K562 (cell line): ENCODE data around the gene LENEP. TPM values are rescaled to one million over a fixed set of nuclear protein-coding genes. Genes with fewer than 3 reads are reported as not detected.
A peak's percentile ranks its signal among the peaks of the same experiment; 100 is the strongest.

Experiments used
- ATAC-seq: fragments of 200-7000 bp; cut with Tn5 transposase; 3 replicates; pipeline ENCODE4 v1.9.1; 2020; ENCODE audit warnings: moderate library complexity
- BruUV-seq: library from RNA; stranded (reverse); fragments of 400-500 nt; replicated peaks from 2 replicates; lab custom pipeline; 2021; lab: Mats Ljungman, UMichigan
- CTCF ChIA-PET: fragments of 300-600 bp; formaldehyde crosslinking; extraction: SDS; loops from one replicate; lab custom pipeline; 2021; ENCODE audit warnings: low intra/inter-chr PET ratio; lab: Yijun Ruan, JAX
- POLR2A ChIA-PET: fragments of 300-600, 350-650 bp; sonication (Branson Sonifier 250); formaldehyde crosslinking; extraction: SDS; loops from one replicate; lab custom pipeline; 2021; ENCODE audit warnings: antibody characterized with exemption, inconsistent platforms; lab: Yijun Ruan, JAX
- DNase-seq, 4 experiments: peaks; one replicate each; pipeline versions ENCODE4 v3.0.0 to v3.0.0-alpha.2; 2011 to 2018; ENCODE audit warnings: low spot score in 3 of 4, mixed read lengths in 3 of 4; ENCODE audit errors: extremely low read depth in 1 of 4
- FAIRE-seq: peaks from 2 replicates; lab custom pipeline; 2011; peaks lifted over from hg19 to GRCh38; lab: Jason Lieb, UNC
- H2AFZ ChIP-seq: 2 replicates; pipeline ENCODE4 v1.6.0; 2011; ENCODE audit warnings: low read depth, low read length, control low read depth, inconsistent platforms
- H3K27ac ChIP-seq: fragments of 200-600 bp; 3 replicates; pipeline ENCODE4 v1.8.0; 2011; ENCODE audit warnings: low read depth, mild to moderate bottlenecking, control low read depth, inconsistent platforms, low read length, moderate library complexity, mixed read lengths; ENCODE audit errors: extremely low read depth
- H3K27me3 ChIP-seq, 2 experiments: fragments of 300-600 bp in 1 of 2; 2 replicates in 1 of 2; 3 replicates in 1 of 2; pipeline versions ENCODE4 v1.6.0 to v1.8.0; 2011; ENCODE audit warnings: inconsistent platforms in 2 of 2, low read length in 2 of 2, mild to moderate bottlenecking in 1 of 2, mixed read lengths in 1 of 2, moderate library complexity in 1 of 2; ENCODE audit not compliant: control insufficient read depth in 2 of 2, insufficient read depth in 2 of 2
- H3K36me3 ChIP-seq: fragments of 300-600 bp; 3 replicates; pipeline ENCODE4 v1.8.0; 2011; ENCODE audit warnings: mild to moderate bottlenecking, low read length, inconsistent platforms; ENCODE audit not compliant: control insufficient read depth, insufficient read depth
- H3K4me1 ChIP-seq, 2 experiments: fragments of 200-600 bp in 1 of 2; replicated peaks in 1 of 2; 2 replicates in 1 of 2; 3 replicates in 1 of 2; pipeline versions ENCODE4 v1.5.1 to v1.8.0; 2011; ENCODE audit warnings: inconsistent platforms in 2 of 2, low read length in 2 of 2, mild to moderate bottlenecking in 1 of 2, mixed read lengths in 1 of 2, moderate library complexity in 1 of 2; ENCODE audit not compliant: control insufficient read depth in 2 of 2, insufficient read depth in 2 of 2
- H3K4me2 ChIP-seq: 2 replicates; pipeline ENCODE4 v1.6.1; 2011; ENCODE audit warnings: low read length, control low read depth, inconsistent platforms, mixed read lengths; ENCODE audit not compliant: insufficient read depth
- H3K4me3 ChIP-seq: fragments of 200-600 bp; sonication (generic), shearing (Covaris generic); 2 replicates; pipeline ENCODE4 v1.5.1; 2016; ENCODE audit warnings: control low read depth, inconsistent platforms
- H3K79me2 ChIP-seq: fragments of 200-600 bp; 3 replicates; pipeline ENCODE4 v1.8.0; 2011; ENCODE audit warnings: low read length, inconsistent platforms; ENCODE audit not compliant: control insufficient read depth, insufficient read depth
- H3K9ac ChIP-seq, 2 experiments: 2 replicates each; pipeline versions ENCODE4 v1.6.0 to v1.6.1; 2011; ENCODE audit warnings: low read depth in 2 of 2, low read length in 2 of 2, control low read depth in 1 of 2, inconsistent platforms in 1 of 2, mild to moderate bottlenecking in 1 of 2, mixed read lengths in 1 of 2; ENCODE audit not compliant: insufficient read depth in 1 of 2
- H3K9me1 ChIP-seq: one replicate; pipeline ENCODE4 v1.6.0; 2011; ENCODE audit warnings: inconsistent platforms, mild to moderate bottlenecking, low read length, moderate library complexity; ENCODE audit not compliant: control insufficient read depth, insufficient read depth
- H3K9me3 ChIP-seq: replicated peaks from 2 replicates; pipeline ENCODE4 v1.5.1; 2011; ENCODE audit warnings: low read depth, low read length, inconsistent platforms; ENCODE audit not compliant: control insufficient read depth, insufficient read depth
- H4K20me1 ChIP-seq: replicated peaks from 2 replicates; pipeline ENCODE4 v1.6.1; 2011; ENCODE audit warnings: low read length, inconsistent platforms, mixed read lengths; ENCODE audit not compliant: control insufficient read depth, insufficient read depth
- CBFA2T3 ChIP-seq: fragments of 450-650 bp; IDR thresholded peaks from 2 replicates; pipeline ENCODE4 v1.6.1; 2017
- KLF1 ChIP-seq: fragments of 450-650 bp; IDR thresholded peaks from 2 replicates; pipeline ENCODE4 v1.6.1; 2016; ENCODE audit warnings: missing genetic modification characterization, missing compliant biosample characterization
- POLR2B ChIP-seq: fragments of 450-650 bp; IDR thresholded peaks from 2 replicates; pipeline ENCODE4 v1.6.1; 2018; ENCODE audit warnings: low read depth; ENCODE audit not compliant: partially characterized antibody
- POLR2H ChIP-seq: IDR thresholded peaks from 2 replicates; pipeline ENCODE4 v1.6.1; 2016; ENCODE audit warnings: missing genetic modification characterization, low read depth, mild to moderate bottlenecking, control low read depth, missing compliant biosample characterization, moderate library complexity
- TAL1 ChIP-seq: fragments of 450-650 bp; IDR thresholded peaks from 2 replicates; pipeline ENCODE4 v1.6.1; 2016; ENCODE audit warnings: mild to moderate bottlenecking
- TEAD4 ChIP-seq, 2 experiments: sonication (generic) in 1 of 2; formaldehyde crosslinking in 1 of 2; IDR thresholded peaks; 2 replicates each; pipeline versions ENCODE4 v1.6.1 to v1.8.0; 2012 to 2022; ENCODE audit warnings: borderline replicate concordance in 1 of 2, inconsistent platforms in 1 of 2, low read length in 1 of 2, mild to moderate bottlenecking in 1 of 2, missing genetic modification reagents in 1 of 2
- ZBTB8A ChIP-seq: fragments of 450-650 bp; IDR thresholded peaks from 2 replicates; pipeline ENCODE4 v1.6.1; 2018; ENCODE audit warnings: mild to moderate bottlenecking, moderate library complexity; ENCODE audit not compliant: partially characterized antibody
- ZNF830 ChIP-seq: fragments of 250-450 bp; sonication (Bioruptor Pico); IDR thresholded peaks from 2 replicates; pipeline ENCODE4 v1.5.0; 2021; ENCODE audit warnings: mild to moderate bottlenecking
- WGBS: fragments of 100-300 bp; shearing (Covaris generic); methylation state at CpG from one replicate; pipeline ENCODE4 v1.1.6; 2016; ENCODE audit warnings: low coverage, mixed read lengths; ENCODE audit not compliant: insufficient coverage; ENCODE audit errors: missing lambda C conversion rate; 5-methylcytosine and 5-hydroxymethylcytosine counted together
- in situ Hi-C: fragments of 300-500 bp; cut with MboI; formaldehyde crosslinking; loops from 4 replicates; pipeline ENCODE4 v1.15.0; 2018; ENCODE audit warnings: inconsistent platforms, mixed read lengths
- intact Hi-C: fragments of 100-400 bp; cut with micrococcal nuclease; formaldehyde crosslinking; loops from 2 replicates; pipeline ENCODE4 v1.14.2; 2022
- polyA plus RNA-seq, 8 experiments: library from polyadenylated mRNA; depleted of rRNA in 4 of 8; stranded (reverse) in 5 of 8; unstranded in 3 of 8; fragments of >200 nt; fragmentation: Nextera tagmentation in 2 of 8; fragmentation: Illumina TruSeq in 1 of 8; extraction: Ambion mirVana in 2 of 8; extraction: Trizol in 1 of 8; gene quantifications; 2 replicates each; pipeline versions ENCODE4 v1.2.1 to v1.2.3, GENCODE V29; 2011 to 2014; ENCODE audit warnings: inconsistent platforms in 1 of 8, missing spikeins in 1 of 8
- total RNA-seq, 7 experiments: library from RNA; depleted of rRNA in 6 of 7; stranded (reverse); fragments of >200 nt in 6 of 7; fragmentation: Illumina TruSeq in 2 of 7; extraction: Trizol in 2 of 7; gene quantifications; 2 replicates each; pipeline versions ENCODE4 v1.2.1 to v1.2.3, GENCODE V29; 2011 to 2021; ENCODE audit warnings: low replicate concordance in 1 of 7
- TF ChIP-seq, protein P1 (sequence below): fragments of 250-450 bp; sonication (Bioruptor Pico); IDR thresholded peaks from 2 replicates; pipeline ENCODE4 v1.8.0; 2022; ENCODE audit warnings: moderate library complexity, mild to moderate bottlenecking, inconsistent platforms
- TF ChIP-seq, protein P2 (sequence below): sonication (generic); formaldehyde crosslinking; IDR thresholded peaks from 2 replicates; pipeline ENCODE4 v1.8.0; 2022; ENCODE audit warnings: mild to moderate bottlenecking, missing genetic modification reagents

Gene LENEP
- total and polyA plus RNA-seq, 9 of the 15 experiments (the other 6 are each of a cell fraction or from before 2014, with no cell fraction given) = 0.23 to 0.87 (median 0.67) TPM; not detected in 5

- BruUV-seq = no TSS peak
- Histone ChIP-seq H3K27ac (no peak overlapping the region; the same call in 2 of the 3 replicates), H3K4me2 (peak overlapping the region; percentile 90), H4K20me1 (no peaks in the 10 kb centered on the region), H3K4me3 (no peak overlapping the region), H2AFZ (no peak overlapping the region)
- no peak for DNase-seq
- CTCF ChIA-PET = no interaction called here
- intact Hi-C loops = no loop called here
- TF ChIP-seq, protein P1, sequence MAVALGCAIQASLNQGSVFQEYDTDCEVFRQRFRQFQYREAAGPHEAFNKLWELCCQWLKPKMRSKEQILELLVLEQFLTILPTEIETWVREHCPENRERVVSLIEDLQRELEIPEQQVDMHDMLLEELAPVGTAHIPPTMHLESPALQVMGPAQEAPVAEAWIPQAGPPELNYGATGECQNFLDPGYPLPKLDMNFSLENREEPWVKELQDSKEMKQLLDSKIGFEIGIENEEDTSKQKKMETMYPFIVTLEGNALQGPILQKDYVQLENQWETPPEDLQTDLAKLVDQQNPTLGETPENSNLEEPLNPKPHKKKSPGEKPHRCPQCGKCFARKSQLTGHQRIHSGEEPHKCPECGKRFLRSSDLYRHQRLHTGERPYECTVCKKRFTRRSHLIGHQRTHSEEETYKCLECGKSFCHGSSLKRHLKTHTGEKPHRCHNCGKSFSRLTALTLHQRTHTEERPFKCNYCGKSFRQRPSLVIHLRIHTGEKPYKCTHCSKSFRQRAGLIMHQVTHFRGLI (CRISPR knock-in tag) = no peak
- TF ChIP-seq, protein P2, sequence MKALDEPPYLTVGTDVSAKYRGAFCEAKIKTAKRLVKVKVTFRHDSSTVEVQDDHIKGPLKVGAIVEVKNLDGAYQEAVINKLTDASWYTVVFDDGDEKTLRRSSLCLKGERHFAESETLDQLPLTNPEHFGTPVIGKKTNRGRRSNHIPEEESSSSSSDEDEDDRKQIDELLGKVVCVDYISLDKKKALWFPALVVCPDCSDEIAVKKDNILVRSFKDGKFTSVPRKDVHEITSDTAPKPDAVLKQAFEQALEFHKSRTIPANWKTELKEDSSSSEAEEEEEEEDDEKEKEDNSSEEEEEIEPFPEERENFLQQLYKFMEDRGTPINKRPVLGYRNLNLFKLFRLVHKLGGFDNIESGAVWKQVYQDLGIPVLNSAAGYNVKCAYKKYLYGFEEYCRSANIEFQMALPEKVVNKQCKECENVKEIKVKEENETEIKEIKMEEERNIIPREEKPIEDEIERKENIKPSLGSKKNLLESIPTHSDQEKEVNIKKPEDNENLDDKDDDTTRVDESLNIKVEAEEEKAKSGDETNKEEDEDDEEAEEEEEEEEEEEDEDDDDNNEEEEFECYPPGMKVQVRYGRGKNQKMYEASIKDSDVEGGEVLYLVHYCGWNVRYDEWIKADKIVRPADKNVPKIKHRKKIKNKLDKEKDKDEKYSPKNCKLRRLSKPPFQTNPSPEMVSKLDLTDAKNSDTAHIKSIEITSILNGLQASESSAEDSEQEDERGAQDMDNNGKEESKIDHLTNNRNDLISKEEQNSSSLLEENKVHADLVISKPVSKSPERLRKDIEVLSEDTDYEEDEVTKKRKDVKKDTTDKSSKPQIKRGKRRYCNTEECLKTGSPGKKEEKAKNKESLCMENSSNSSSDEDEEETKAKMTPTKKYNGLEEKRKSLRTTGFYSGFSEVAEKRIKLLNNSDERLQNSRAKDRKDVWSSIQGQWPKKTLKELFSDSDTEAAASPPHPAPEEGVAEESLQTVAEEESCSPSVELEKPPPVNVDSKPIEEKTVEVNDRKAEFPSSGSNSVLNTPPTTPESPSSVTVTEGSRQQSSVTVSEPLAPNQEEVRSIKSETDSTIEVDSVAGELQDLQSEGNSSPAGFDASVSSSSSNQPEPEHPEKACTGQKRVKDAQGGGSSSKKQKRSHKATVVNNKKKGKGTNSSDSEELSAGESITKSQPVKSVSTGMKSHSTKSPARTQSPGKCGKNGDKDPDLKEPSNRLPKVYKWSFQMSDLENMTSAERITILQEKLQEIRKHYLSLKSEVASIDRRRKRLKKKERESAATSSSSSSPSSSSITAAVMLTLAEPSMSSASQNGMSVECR (CRISPR knock-in tag) = no peak
- TF ChIP-seq POLR2H (tag) = no peak
- no peak for TF ChIP-seq CBFA2T3
- no peak for TF ChIP-seq TAL1
- TF ChIP-seq ZNF830 = no peak
- TF ChIP-seq KLF1 (tag) = peak; percentile 93
- TF ChIP-seq POLR2B = peak; percentile 8
- TF ChIP-seq ZBTB8A = no peak
- 0 out of 2 replicates have a peak, but pooled peaks have one; percentile 38 for TF ChIP-seq TEAD4 (IDR thresholded peaks at IDR 0.05; ENCODE audit: low read length)
- TF ChIP-seq TEAD4 (CRISPR knock-in tag; IDR thresholded peaks at IDR 0.05; ENCODE audit: borderline replicate concordance) = no peak
- TF ChIP-seq, all 486 proteins: peak for 3
- no peaks in the 10 kb centered on the region for H3K9me1 ChIP-seq
- in situ Hi-C loops = loop anchor here (5.0 kb wide), 1 partner anchor 105 kb away; the partner anchor contains the start of gene EFNA4
- peaks cover 27% of the 10 kb centered on the region for H3K79me2 ChIP-seq
- peaks cover 26 to 46% of the 10 kb centered on the region in 2 experiments for H3K4me1 ChIP-seq
- H3K27me3 ChIP-seq = no peaks in the 10 kb centered on the region
- POLR2A ChIA-PET = interaction anchor here (0.8 to 4.8 kb wide), 5 partner anchors 14 to 60 kb away, joined by 3 to 20 read pairs (median 12); partner anchors contain the start of genes CKS1B, LENEP and SHC1
- H3K9me3 ChIP-seq = no peaks in the 10 kb centered on the region
- peak overlapping the region; percentile 22 to 77; a peak in 2 of 4 replicates for H3K9ac ChIP-seq
- FAIRE-seq (no peak), ATAC-seq (no peak)
- WGBS = 25% methylated on average over 9 of the region's 9 CpGs
- peaks cover 22% of the 10 kb centered on the region; the same call in 2 of the 3 replicates for H3K36me3 ChIP-seq
Measured at GRCh38 chr1:154957091-154957657, 36.2 kb upstream of the LENEP start.
